ENCODE data around the gene PEX7.
"Not testable (repeated sequence)": the region's sequence is repeated elsewhere in the genome, so short reads cannot be mapped to it uniquely, and the experiment has no call there.

PEX7 gene

GRCh38 chr6:136843210-136843609 is 20.8 kb downstream of the PEX7 start:
- no peak overlapping the region for H3K9ac ChIP-seq (ENCODE audit: insufficient read length, low read depth)
- H3K4me3 ChIP-seq (ENCODE audit: insufficient read length, low read depth) = no peak overlapping the region
- H3K9me3 ChIP-seq (ENCODE audit: insufficient read depth, low read length) = no peaks in the 10 kb centered on the region
- no peaks in the 10 kb centered on the region for H3K27me3 ChIP-seq (ENCODE audit: insufficient read depth, insufficient read length)
- DNase-seq (ENCODE audit: low read depth, low spot score) = no peak
- no peaks in the 10 kb centered on the region for H3K36me3 ChIP-seq (ENCODE audit: insufficient read depth, insufficient read length, low read length)
- TF ChIP-seq SUZ12 (IDR thresholded peaks at IDR 0.05; ENCODE audit: extremely low read depth, insufficient read depth, insufficient read length) (no peak), ZNF274 (IDR thresholded peaks at IDR 0.05; ENCODE audit: low read depth, low read length) (no peak), YY1 (IDR thresholded peaks at IDR 0.05; ENCODE audit: insufficient read depth, insufficient read length) (no peak)
- no peaks in the 10 kb centered on the region for H3K4me1 ChIP-seq (ENCODE audit: insufficient read depth, insufficient read length)

GRCh38 chr6:136846046-136846445 is 23.7 kb downstream of the PEX7 start:
- Histone ChIP-seq H3K36me3 (ENCODE audit: insufficient read depth, insufficient read length, low read length) (peaks cover 4% of the 10 kb centered on the region), H3K4me1 (ENCODE audit: insufficient read depth, insufficient read length) (no peaks in the 10 kb centered on the region), H3K9ac (ENCODE audit: insufficient read length, low read depth) (no peak overlapping the region), H3K4me3 (ENCODE audit: insufficient read length, low read depth) (no peak overlapping the region), H3K27me3 (ENCODE audit: insufficient read depth, insufficient read length) (no peaks in the 10 kb centered on the region), H3K9me3 (ENCODE audit: insufficient read depth, low read length) (no peaks in the 10 kb centered on the region)
- peak; percentile 35 for DNase-seq (ENCODE audit: low read depth, low spot score)
- no peak for TF ChIP-seq YY1 (IDR thresholded peaks at IDR 0.05; ENCODE audit: insufficient read depth, insufficient read length)
- no peak for TF ChIP-seq SUZ12 (IDR thresholded peaks at IDR 0.05; ENCODE audit: extremely low read depth, insufficient read depth, insufficient read length)
- no peak for TF ChIP-seq ZNF274 (IDR thresholded peaks at IDR 0.05; ENCODE audit: low read depth, low read length)

GRCh38 chr6:136846477-136846876 is 24.1 kb downstream of the PEX7 start:
- H3K36me3 ChIP-seq (ENCODE audit: insufficient read depth, insufficient read length, low read length); H3K27me3 ChIP-seq (ENCODE audit: insufficient read depth, insufficient read length); H3K9ac ChIP-seq (ENCODE audit: insufficient read length, low read depth); DNase-seq (ENCODE audit: low read depth, low spot score); H3K9me3 ChIP-seq (ENCODE audit: insufficient read depth, low read length); H3K4me1 ChIP-seq (ENCODE audit: insufficient read depth, insufficient read length); H3K4me3 ChIP-seq (ENCODE audit: insufficient read length, low read depth): not testable (repeated sequence)

GRCh38 chr6:136849979-136850563 is 27.7 kb downstream of the PEX7 start:
- H3K4me3 ChIP-seq (ENCODE audit: insufficient read length, low read depth); H3K36me3 ChIP-seq (ENCODE audit: insufficient read depth, insufficient read length, low read length); DNase-seq (ENCODE audit: low read depth, low spot score); H3K4me1 ChIP-seq (ENCODE audit: insufficient read depth, insufficient read length); H3K27me3 ChIP-seq (ENCODE audit: insufficient read depth, insufficient read length); H3K9me3 ChIP-seq (ENCODE audit: insufficient read depth, low read length); H3K9ac ChIP-seq (ENCODE audit: insufficient read length, low read depth): not testable (repeated sequence)

- Histone ChIP-seq H3K9me3 (ENCODE audit: insufficient read depth, low read length) (no peaks in the 10 kb centered on the region), H3K4me1 (ENCODE audit: insufficient read depth, insufficient read length) (no peaks in the 10 kb centered on the region), H3K36me3 (ENCODE audit: insufficient read depth, insufficient read length, low read length) (no peaks in the 10 kb centered on the region), H3K4me3 (ENCODE audit: insufficient read length, low read depth) (no peak overlapping the region), H3K27me3 (ENCODE audit: insufficient read depth, insufficient read length) (no peaks in the 10 kb centered on the region), H3K9ac (ENCODE audit: insufficient read length, low read depth) (no peak overlapping the region)
- no peak for DNase-seq (ENCODE audit: low read depth, low spot score)
- no peak for TF ChIP-seq YY1 (IDR thresholded peaks at IDR 0.05; ENCODE audit: insufficient read depth, insufficient read length)
- TF ChIP-seq SUZ12 (IDR thresholded peaks at IDR 0.05; ENCODE audit: extremely low read depth, insufficient read depth, insufficient read length) = no peak
- no peak for TF ChIP-seq ZNF274 (IDR thresholded peaks at IDR 0.05; ENCODE audit: low read depth, low read length)
Measured at GRCh38 chr6:136859430-136859829, 37.0 kb downstream of the PEX7 start.

DNA sequence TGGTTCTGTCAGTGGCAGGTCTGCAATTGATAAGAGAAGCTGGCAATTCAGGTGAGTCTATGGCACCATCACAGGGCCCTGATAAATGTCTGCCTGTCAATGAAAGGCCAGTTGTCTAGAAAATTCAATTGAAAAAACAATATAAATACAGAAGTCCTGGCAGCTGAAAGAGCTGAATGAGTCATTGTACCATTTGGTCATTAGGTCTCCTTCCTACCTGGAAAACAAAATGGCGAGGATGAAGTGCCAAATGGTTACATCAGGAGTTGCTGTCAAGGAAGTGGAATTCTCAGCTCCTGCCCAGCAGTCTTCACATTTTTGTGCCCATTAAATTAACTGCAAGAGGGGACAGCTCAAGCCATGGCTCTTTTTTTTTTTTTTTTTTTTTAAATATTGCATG is 37.7 kb downstream of the PEX7 start:
- Histone ChIP-seq H3K9ac (ENCODE audit: insufficient read length, low read depth) (no peak overlapping the region), H3K9me3 (ENCODE audit: insufficient read depth, low read length) (no peaks in the 10 kb centered on the region), H3K27me3 (ENCODE audit: insufficient read depth, insufficient read length) (no peaks in the 10 kb centered on the region), H3K4me3 (ENCODE audit: insufficient read length, low read depth) (no peak overlapping the region), H3K4me1 (ENCODE audit: insufficient read depth, insufficient read length) (no peaks in the 10 kb centered on the region), H3K36me3 (ENCODE audit: insufficient read depth, insufficient read length, low read length) (no peaks in the 10 kb centered on the region)
- DNase-seq (ENCODE audit: low read depth, low spot score) = no peak
- no peak for TF ChIP-seq ZNF274 (IDR thresholded peaks at IDR 0.05; ENCODE audit: low read depth, low read length)
- no peak for TF ChIP-seq YY1 (IDR thresholded peaks at IDR 0.05; ENCODE audit: insufficient read depth, insufficient read length)
- TF ChIP-seq SUZ12 (IDR thresholded peaks at IDR 0.05; ENCODE audit: extremely low read depth, insufficient read depth, insufficient read length) = no peak

GRCh38 chr6:136862662-136863061 is 40.3 kb downstream of the PEX7 start:
- Histone ChIP-seq H3K9me3 (ENCODE audit: insufficient read depth, low read length) (no peaks in the 10 kb centered on the region), H3K4me1 (ENCODE audit: insufficient read depth, insufficient read length) (no peaks in the 10 kb centered on the region), H3K9ac (ENCODE audit: insufficient read length, low read depth) (no peak overlapping the region), H3K4me3 (ENCODE audit: insufficient read length, low read depth) (no peak overlapping the region), H3K27me3 (ENCODE audit: insufficient read depth, insufficient read length) (no peaks in the 10 kb centered on the region), H3K36me3 (ENCODE audit: insufficient read depth, insufficient read length, low read length) (no peaks in the 10 kb centered on the region)
- TF ChIP-seq SUZ12 (IDR thresholded peaks at IDR 0.05; ENCODE audit: extremely low read depth, insufficient read depth, insufficient read length) = no peak
- no peak for TF ChIP-seq ZNF274 (IDR thresholded peaks at IDR 0.05; ENCODE audit: low read depth, low read length)
- TF ChIP-seq YY1 (IDR thresholded peaks at IDR 0.05; ENCODE audit: insufficient read depth, insufficient read length) = no peak
- no peak for DNase-seq (ENCODE audit: low read depth, low spot score)

DNA sequence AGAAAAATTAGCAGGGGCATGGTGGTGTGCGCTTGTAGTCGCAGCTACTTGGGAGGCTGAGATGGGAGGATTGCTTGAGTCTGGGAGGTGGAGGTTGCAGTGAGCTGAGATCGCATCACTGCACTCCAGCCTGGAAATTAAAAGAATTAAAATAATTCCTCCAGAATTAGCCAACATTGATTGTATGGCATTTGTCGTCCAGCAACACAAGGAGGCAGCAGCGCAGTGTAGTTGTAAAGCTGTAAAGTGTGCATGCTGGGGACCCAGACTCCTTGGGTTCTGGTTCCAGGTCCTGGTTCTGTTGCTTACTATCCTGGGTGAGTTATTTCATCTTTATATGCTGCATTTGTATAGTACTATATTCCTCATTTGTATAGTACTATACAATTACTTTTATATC is 41.4 kb downstream of the PEX7 start:
- no peaks in the 10 kb centered on the region for H3K4me1 ChIP-seq (ENCODE audit: insufficient read depth, insufficient read length)
- no peaks in the 10 kb centered on the region for H3K27me3 ChIP-seq (ENCODE audit: insufficient read depth, insufficient read length)
- no peak overlapping the region for H3K9ac ChIP-seq (ENCODE audit: insufficient read length, low read depth)
- H3K36me3 ChIP-seq (ENCODE audit: insufficient read depth, insufficient read length, low read length) = no peaks in the 10 kb centered on the region
- no peak for DNase-seq (ENCODE audit: low read depth, low spot score)
- TF ChIP-seq YY1 (IDR thresholded peaks at IDR 0.05; ENCODE audit: insufficient read depth, insufficient read length) (no peak), SUZ12 (IDR thresholded peaks at IDR 0.05; ENCODE audit: extremely low read depth, insufficient read depth, insufficient read length) (no peak), ZNF274 (IDR thresholded peaks at IDR 0.05; ENCODE audit: low read depth, low read length) (no peak)
- H3K9me3 ChIP-seq (ENCODE audit: insufficient read depth, low read length) = no peaks in the 10 kb centered on the region
- no peak overlapping the region for H3K4me3 ChIP-seq (ENCODE audit: insufficient read length, low read depth)

Measured in NT2/D1 (cell line).